ENCODE measurements around the gene EPB41L4B. TPM values are rescaled to one million over a fixed set of nuclear protein-coding genes. Genes with fewer than 3 reads are reported as not detected.

Gene EPB41L4B
- total RNA-seq, 1 donor from 2014 or later: 0.41 TPM

- H3K4me1 Mint-ChIP-seq (ENCODE audit: unreplicated experiment): no peaks in the 10 kb centered on the region
- DNase-seq (ENCODE audit: low spot score): no peak
- H3K27ac Mint-ChIP-seq (ENCODE audit: unreplicated experiment): no peak overlapping the region
- H3K9me3 Mint-ChIP-seq (ENCODE audit: unreplicated experiment): peaks cover 3% of the 10 kb centered on the region
- peaks cover 5% of the 10 kb centered on the region for H3K27me3 Mint-ChIP-seq (ENCODE audit: unreplicated experiment)
- TF ChIP-seq, protein P1, sequence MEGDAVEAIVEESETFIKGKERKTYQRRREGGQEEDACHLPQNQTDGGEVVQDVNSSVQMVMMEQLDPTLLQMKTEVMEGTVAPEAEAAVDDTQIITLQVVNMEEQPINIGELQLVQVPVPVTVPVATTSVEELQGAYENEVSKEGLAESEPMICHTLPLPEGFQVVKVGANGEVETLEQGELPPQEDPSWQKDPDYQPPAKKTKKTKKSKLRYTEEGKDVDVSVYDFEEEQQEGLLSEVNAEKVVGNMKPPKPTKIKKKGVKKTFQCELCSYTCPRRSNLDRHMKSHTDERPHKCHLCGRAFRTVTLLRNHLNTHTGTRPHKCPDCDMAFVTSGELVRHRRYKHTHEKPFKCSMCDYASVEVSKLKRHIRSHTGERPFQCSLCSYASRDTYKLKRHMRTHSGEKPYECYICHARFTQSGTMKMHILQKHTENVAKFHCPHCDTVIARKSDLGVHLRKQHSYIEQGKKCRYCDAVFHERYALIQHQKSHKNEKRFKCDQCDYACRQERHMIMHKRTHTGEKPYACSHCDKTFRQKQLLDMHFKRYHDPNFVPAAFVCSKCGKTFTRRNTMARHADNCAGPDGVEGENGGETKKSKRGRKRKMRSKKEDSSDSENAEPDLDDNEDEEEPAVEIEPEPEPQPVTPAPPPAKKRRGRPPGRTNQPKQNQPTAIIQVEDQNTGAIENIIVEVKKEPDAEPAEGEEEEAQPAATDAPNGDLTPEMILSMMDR (IDR thresholded peaks at IDR 0.05; ENCODE audit: unreplicated experiment): no peak
- no peaks in the 10 kb centered on the region for H3K36me3 Mint-ChIP-seq (ENCODE audit: low read depth, unreplicated experiment)
- H3K4me3 Mint-ChIP-seq (ENCODE audit: unreplicated experiment): no peak overlapping the region
These were observed 25.4 kb downstream of the EPB41L4B start for GRCh38 chr9:109295221-109296130.

GRCh38 chr9:109290385-109290784 is 30.5 kb downstream of the EPB41L4B start:
- Mint-ChIP-seq H3K4me1 (ENCODE audit: unreplicated experiment) (no peaks in the 10 kb centered on the region), H3K27me3 (ENCODE audit: unreplicated experiment) (peaks cover 3% of the 10 kb centered on the region), H3K27ac (ENCODE audit: unreplicated experiment) (no peak overlapping the region), H3K36me3 (ENCODE audit: low read depth, unreplicated experiment) (no peaks in the 10 kb centered on the region), H3K4me3 (ENCODE audit: unreplicated experiment) (no peak overlapping the region), H3K9me3 (ENCODE audit: unreplicated experiment) (no peaks in the 10 kb centered on the region)
- no peak for DNase-seq (ENCODE audit: low spot score)
- TF ChIP-seq, protein P1 (IDR thresholded peaks at IDR 0.05; ENCODE audit: unreplicated experiment): no peak

- no peaks in the 10 kb centered on the region for H3K4me1 Mint-ChIP-seq (ENCODE audit: unreplicated experiment)
- TF ChIP-seq, protein P1 (IDR thresholded peaks at IDR 0.05; ENCODE audit: unreplicated experiment): no peak
- no peak overlapping the region for H3K4me3 Mint-ChIP-seq (ENCODE audit: unreplicated experiment)
- H3K36me3 Mint-ChIP-seq (ENCODE audit: low read depth, unreplicated experiment): no peaks in the 10 kb centered on the region
- H3K27me3 Mint-ChIP-seq (ENCODE audit: unreplicated experiment): peaks cover 3% of the 10 kb centered on the region
- H3K27ac Mint-ChIP-seq (ENCODE audit: unreplicated experiment): no peak overlapping the region
- H3K9me3 Mint-ChIP-seq (ENCODE audit: unreplicated experiment): no peaks in the 10 kb centered on the region
- no peak for DNase-seq (ENCODE audit: low spot score)
These were observed 30.9 kb downstream of the EPB41L4B start for GRCh38 chr9:109289931-109290330.

DNA sequence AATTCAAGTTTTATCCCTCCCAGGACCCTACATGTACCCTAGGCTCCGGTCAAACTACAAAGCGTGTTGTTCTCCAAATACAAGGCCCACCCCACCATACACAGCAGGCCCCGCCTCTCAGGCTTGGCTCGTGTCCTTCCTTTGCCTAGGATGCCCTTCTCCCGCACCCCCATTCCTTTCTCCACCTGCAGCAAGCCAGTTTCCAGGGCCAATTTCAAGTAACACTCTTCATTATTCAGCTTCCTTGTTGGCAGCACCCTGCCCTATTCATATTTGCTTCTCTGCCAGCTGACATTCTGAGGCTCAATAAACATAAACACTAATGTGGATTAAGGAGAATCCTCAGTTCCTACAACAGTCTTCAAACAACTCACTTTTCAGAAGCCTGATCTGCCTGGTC is 31.7 kb downstream of the EPB41L4B start:
- TF ChIP-seq, protein P1 (IDR thresholded peaks at IDR 0.05; ENCODE audit: unreplicated experiment): no peak
- Mint-ChIP-seq H3K4me1 (ENCODE audit: unreplicated experiment) (no peaks in the 10 kb centered on the region), H3K27ac (ENCODE audit: unreplicated experiment) (no peak overlapping the region), H3K27me3 (ENCODE audit: unreplicated experiment) (peaks cover 3% of the 10 kb centered on the region), H3K36me3 (ENCODE audit: low read depth, unreplicated experiment) (no peaks in the 10 kb centered on the region), H3K4me3 (ENCODE audit: unreplicated experiment) (no peak overlapping the region), H3K9me3 (ENCODE audit: unreplicated experiment) (no peaks in the 10 kb centered on the region)
- DNase-seq (ENCODE audit: low spot score): no peak

DNA sequence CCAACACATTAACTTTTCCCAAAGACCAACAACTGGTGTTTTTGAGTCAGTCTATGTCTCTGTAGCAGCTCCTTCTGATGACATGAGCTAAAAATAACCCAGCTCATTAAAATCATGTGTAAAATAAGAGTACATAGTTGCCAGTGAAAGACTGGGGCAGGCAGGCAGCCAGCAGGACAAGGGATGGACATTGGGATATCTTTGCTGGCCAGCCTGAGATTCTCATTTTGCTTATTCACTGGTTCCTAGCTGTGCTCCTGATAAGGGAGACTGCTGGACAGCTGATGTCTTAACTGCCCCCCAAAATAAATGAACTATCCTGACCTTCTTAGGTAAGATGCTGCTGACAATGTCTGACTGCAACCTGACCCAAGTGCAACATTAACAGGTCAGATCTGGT is 33.9 kb downstream of the EPB41L4B start:
- Mint-ChIP-seq H3K4me3 (ENCODE audit: unreplicated experiment) (no peak overlapping the region), H3K27ac (ENCODE audit: unreplicated experiment) (no peak overlapping the region), H3K36me3 (ENCODE audit: low read depth, unreplicated experiment) (no peaks in the 10 kb centered on the region), H3K9me3 (ENCODE audit: unreplicated experiment) (no peaks in the 10 kb centered on the region), H3K27me3 (ENCODE audit: unreplicated experiment) (peaks cover 3% of the 10 kb centered on the region), H3K4me1 (ENCODE audit: unreplicated experiment) (peaks cover 4% of the 10 kb centered on the region)
- no peak for DNase-seq (ENCODE audit: low spot score)
- TF ChIP-seq, protein P1 (IDR thresholded peaks at IDR 0.05; ENCODE audit: unreplicated experiment): no peak
